GM10266 (cell line): ENCODE measurements around the gene CALD1.
A peak's percentile ranks its signal among the peaks of the same experiment; 100 is the strongest.

Experiments used
- DNase-seq: peaks from one replicate; pipeline ENCODE4 v3.0.0; 2012; ENCODE audit errors: extremely low spot score
- TF ChIP-seq, protein P1 (sequence below): IDR thresholded peaks from 2 replicates; pipeline ENCODE4 v1.5.1; 2012; ENCODE audit warnings: mild to moderate bottlenecking, low read depth; ENCODE audit not compliant: control insufficient read depth, insufficient read depth; ENCODE audit errors: missing control alignments

CALD1 gene

DNA sequence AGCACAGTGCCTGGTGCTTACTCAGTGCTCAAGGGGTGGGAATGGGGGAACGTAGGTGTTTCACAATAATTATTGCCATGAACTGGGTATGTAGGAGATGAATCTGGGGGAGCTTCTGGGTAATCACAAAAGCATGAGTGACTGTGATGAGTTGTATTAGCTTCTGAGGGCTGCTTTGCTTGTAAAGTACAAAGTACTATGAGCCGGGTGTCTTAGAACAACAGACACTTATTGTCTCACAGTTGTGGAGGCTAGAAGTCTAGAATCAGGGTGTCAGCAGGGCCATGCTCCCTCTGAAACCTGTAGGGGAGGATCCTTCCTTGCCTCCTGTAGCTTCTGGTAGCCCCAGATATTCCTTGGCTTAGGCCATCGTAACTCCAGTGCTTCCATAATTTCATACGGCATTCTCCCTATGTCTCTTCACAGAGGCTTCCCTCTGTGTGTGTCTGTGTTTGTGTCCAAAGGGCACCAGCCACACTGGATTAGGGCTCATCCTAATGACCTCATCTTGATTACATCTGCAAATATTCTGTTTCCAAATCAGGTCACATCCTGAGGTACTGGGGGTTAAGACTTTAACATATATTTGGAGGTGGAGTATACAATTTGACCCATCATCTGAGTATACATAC is 122.1 kb downstream of the CALD1 start:
- TF ChIP-seq, protein P1, sequence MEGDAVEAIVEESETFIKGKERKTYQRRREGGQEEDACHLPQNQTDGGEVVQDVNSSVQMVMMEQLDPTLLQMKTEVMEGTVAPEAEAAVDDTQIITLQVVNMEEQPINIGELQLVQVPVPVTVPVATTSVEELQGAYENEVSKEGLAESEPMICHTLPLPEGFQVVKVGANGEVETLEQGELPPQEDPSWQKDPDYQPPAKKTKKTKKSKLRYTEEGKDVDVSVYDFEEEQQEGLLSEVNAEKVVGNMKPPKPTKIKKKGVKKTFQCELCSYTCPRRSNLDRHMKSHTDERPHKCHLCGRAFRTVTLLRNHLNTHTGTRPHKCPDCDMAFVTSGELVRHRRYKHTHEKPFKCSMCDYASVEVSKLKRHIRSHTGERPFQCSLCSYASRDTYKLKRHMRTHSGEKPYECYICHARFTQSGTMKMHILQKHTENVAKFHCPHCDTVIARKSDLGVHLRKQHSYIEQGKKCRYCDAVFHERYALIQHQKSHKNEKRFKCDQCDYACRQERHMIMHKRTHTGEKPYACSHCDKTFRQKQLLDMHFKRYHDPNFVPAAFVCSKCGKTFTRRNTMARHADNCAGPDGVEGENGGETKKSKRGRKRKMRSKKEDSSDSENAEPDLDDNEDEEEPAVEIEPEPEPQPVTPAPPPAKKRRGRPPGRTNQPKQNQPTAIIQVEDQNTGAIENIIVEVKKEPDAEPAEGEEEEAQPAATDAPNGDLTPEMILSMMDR: no peak
- DNase-seq: no peak

DNA sequence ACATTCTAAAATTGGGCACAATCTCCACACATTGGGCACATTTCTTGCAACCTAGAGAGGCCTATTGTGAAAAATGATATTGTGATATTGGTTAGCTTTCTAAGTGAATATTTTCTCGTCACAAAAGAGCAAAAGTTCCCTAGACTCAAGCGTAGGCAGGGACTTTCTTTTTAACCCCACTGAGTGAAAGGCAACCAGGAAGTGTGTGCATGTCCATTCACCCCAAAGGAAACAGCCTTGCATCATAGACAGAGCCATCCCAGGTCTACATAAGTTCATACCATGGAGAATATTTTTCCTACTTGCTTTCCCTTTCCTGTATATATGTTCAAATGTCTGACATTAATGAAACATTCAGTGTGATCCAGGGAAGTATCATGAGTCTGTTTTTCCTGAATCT is 122.6 kb downstream of the CALD1 start:
- peak; percentile 23 for DNase-seq
- TF ChIP-seq, protein P1: no peak

DNA sequence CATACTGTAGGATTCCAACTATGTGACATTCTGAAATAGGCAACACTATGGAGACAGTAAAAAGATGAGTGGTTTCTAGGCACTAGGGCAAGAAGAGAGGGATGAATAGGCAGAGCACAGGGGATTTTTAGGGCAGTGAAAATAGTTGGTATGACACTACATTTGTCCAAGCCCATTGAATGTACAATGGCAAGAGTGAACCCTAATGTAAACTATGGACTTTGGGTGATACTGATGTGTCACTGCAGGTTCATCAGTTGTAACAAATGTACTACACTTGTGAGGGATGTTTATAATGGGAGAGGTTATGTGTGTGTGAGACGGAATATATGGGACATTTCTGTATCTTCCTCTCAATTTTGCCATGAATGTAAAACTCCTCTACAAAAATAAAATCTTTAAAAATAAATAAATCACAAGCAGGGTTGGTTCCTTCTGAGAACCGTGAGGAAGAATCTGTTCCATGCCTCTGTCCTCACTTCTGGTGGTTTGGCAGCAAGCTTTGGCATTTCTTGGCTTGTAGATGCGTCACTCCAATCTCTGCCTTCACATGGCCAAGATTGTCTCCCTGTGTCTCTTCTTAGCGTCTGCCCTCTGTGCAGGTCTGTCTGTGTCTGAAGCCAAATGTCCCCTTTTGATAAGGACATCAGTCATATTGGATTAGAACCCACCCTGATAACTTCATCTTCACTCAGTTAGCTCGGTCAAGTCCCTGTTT is 123.8 kb downstream of the CALD1 start:
- TF ChIP-seq, protein P1: no peak
- DNase-seq: no peak

DNA sequence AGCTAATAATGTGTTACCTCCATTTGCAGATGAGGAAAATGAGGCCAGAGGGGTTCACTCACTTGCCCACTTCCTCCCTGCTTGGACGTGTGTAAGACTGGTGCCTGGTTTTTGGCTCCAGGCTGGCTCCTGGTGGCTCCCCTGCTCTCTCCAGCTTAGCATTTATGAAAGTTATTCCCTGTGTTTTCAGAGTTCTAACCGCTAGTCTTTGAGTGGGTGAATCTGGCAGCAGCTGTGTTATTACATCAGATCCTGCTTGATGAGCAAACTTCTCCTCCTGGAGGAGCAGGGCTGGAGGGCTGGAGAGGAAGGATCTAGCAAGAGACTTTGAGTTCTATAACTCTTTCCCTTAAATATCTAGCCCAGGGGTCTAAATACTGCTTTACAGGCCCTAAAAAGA is 125.9 kb downstream of the CALD1 start:
- DNase-seq: no peak
- TF ChIP-seq, protein P1: no peak

DNA sequence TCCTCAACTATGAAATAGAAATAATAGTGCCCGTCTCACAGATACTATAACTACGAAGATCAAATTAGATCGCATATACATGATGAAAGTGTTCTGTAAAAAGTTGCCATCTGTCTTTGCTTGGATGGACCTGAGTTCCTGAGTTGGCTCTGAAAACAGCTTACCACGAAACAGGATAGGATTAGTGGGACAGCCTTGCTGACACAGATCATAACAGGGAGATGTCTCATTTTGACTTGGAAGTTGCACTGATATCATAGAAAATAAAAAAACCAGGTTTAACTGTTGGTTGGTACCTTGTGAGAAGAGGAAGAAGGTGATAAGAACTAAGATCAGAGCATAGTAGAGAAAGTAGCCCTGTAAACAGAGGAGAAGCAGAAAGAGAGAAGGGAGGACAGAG is 127.6 kb downstream of the CALD1 start:
- TF ChIP-seq, protein P1: no peak
- no peak for DNase-seq

DNA sequence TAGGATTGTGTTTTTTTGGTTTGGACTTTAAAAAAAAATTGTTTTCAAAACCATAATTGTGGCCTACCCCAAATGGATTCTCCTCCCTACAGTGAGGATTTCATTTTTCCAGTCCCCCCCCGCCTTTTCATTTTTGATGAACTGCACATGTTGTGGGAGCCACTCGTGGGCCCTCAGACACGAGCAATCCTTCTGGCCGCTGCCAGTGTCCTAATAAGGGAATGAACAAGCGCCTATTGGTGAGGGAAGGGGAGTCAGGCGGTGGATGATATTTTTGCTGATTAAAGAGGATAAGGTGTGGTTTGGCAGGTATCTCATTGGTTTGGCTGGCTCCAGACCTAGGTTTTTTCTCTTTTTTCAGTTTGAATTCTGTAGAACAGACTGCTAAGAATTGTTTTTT is 128.2 kb downstream of the CALD1 start:
- TF ChIP-seq, protein P1: no peak
- DNase-seq: no peak

DNA sequence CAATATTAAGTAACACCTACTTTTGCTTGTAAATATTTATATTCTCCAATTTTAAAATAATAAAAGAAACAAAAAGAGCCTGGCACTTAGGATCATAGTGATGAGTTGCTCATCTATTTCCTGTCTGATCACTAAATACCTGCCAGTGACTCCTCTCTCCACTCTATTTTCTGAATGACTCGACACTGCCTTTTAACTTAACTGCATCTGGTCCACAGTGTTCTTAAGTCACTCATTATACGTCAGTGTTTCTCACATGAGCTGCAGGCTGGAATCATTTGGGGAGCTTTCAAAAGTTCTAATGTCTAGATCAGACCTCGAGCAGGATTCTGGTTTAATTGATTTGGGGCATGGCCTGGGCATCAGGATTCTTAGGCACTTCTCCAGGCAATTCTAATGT is 128.9 kb downstream of the CALD1 start:
- TF ChIP-seq, protein P1: no peak
- no peak for DNase-seq
